ENCODE data around the gene C1GALT1. TPM values are rescaled to one million over a fixed set of nuclear protein-coding genes. Genes with fewer than 3 reads are reported as not detected.

C1GALT1 gene
- total RNA-seq, 1 experiment from 2014 or later, result 27.2 TPM

DNA sequence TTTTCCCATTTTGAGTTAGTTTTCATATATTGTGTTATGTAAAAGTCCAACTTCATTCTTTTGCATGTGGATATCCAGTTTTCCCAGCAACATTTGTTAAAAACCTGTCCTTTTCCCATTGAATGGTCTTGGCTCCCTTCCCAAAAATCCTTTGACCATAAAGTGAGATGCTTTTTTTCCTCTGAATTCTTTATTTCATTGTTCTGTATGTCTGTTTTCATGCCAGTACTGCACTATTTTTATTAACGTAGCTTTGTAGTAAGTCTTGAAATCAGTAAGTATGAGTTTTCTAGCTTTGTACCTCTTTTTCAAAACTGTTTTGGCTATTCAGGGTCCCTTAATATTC is 20.0 kb downstream of the C1GALT1 start:
- Histone ChIP-seq H3K4me3 (replicated peaks in 1 of 2; ENCODE audit: low read depth in 1 of 2, low read length in 2 of 2) (no peak overlapping the region), H3K9ac (ENCODE audit: low read length) (no peak overlapping the region), H2AFZ (ENCODE audit: low read depth, low read length, poor library complexity, severe bottlenecking) (no peak overlapping the region), H3K79me2 (ENCODE audit: insufficient read depth, low read length) (peaks cover 56% of the 10 kb centered on the region), H3K9me2 (ENCODE audit: insufficient read depth) (no peaks in the 10 kb centered on the region), H3K27ac (ENCODE audit: low read depth, low read length) (no peak overlapping the region), H3K36me3 (ENCODE audit: control insufficient read depth in 1 of 2, insufficient read depth in 2 of 2, low read length in 2 of 2) (no peaks in the 10 kb centered on the region), H4K20me1 (ENCODE audit: insufficient read depth) (no peaks in the 10 kb centered on the region), H3K4me2 (ENCODE audit: low read length) (no peak overlapping the region), H3K4me1 (ENCODE audit: control insufficient read depth in 1 of 2, insufficient read depth in 2 of 2, low read length in 2 of 2) (peaks cover 4 to 10% of the 10 kb centered on the region in 2 experiments; a peak in 1 of 4 replicates), H3K27me3 (ENCODE audit: insufficient read depth, low read length) (no peaks in the 10 kb centered on the region), H3K9me3 (ENCODE audit: control insufficient read depth in 1 of 2, insufficient read depth in 1 of 2, low read depth in 1 of 2, low read length in 2 of 2) (no peaks in the 10 kb centered on the region)
- ChIA-PET POLR2A (no interaction called here), RAD21 (ENCODE audit: low non-redundant PET in 1 of 2, low total read pairs in 2 of 2, uncharacterized antibody in 2 of 2, unreplicated experiment in 2 of 2) (no interaction called here), CTCF (no interaction called here)
- no peak for DNase-seq (ENCODE audit: low read depth, low spot score)
- BruUV-seq (replicated peaks), result no TSS peak
- TF ChIP-seq POLR2A (IDR thresholded peaks at IDR 0.05; ENCODE audit: borderline replicate concordance, extremely low read depth, insufficient read depth, insufficient read length) (no peak), CEBPB (IDR thresholded peaks at IDR 0.05; ENCODE audit: low read depth) (no peak), ELF1 (IDR thresholded peaks at IDR 0.05; ENCODE audit: borderline replicate concordance, low read depth) (no peak), SIN3A (IDR thresholded peaks at IDR 0.05; ENCODE audit: low read depth) (no peak), TCF7L2 (IDR thresholded peaks at IDR 0.05; ENCODE audit: borderline replicate concordance, extremely low read depth, insufficient read depth, insufficient read length) (no peak), SP1 (IDR thresholded peaks at IDR 0.05; ENCODE audit: low read depth) (no peak), YY1 (IDR thresholded peaks at IDR 0.05; ENCODE audit: extremely low read depth, insufficient replicate concordance, low read depth, low read length) (no peak), EZH2phosphoT487 (IDR thresholded peaks at IDR 0.05; ENCODE audit: borderline replicate concordance) (no peak), SRF (IDR thresholded peaks at IDR 0.05; ENCODE audit: low read depth) (no peak), CBX3 (IDR thresholded peaks at IDR 0.05; ENCODE audit: low read depth) (no peak), EGR1 (IDR thresholded peaks at IDR 0.05; ENCODE audit: low read depth) (no peak), JUND (IDR thresholded peaks at IDR 0.05) (no peak), RAD21 (IDR thresholded peaks at IDR 0.05; ENCODE audit: low read depth) (no peak)
- TF ChIP-seq, protein P1, sequence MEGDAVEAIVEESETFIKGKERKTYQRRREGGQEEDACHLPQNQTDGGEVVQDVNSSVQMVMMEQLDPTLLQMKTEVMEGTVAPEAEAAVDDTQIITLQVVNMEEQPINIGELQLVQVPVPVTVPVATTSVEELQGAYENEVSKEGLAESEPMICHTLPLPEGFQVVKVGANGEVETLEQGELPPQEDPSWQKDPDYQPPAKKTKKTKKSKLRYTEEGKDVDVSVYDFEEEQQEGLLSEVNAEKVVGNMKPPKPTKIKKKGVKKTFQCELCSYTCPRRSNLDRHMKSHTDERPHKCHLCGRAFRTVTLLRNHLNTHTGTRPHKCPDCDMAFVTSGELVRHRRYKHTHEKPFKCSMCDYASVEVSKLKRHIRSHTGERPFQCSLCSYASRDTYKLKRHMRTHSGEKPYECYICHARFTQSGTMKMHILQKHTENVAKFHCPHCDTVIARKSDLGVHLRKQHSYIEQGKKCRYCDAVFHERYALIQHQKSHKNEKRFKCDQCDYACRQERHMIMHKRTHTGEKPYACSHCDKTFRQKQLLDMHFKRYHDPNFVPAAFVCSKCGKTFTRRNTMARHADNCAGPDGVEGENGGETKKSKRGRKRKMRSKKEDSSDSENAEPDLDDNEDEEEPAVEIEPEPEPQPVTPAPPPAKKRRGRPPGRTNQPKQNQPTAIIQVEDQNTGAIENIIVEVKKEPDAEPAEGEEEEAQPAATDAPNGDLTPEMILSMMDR (IDR thresholded peaks at IDR 0.05 in 2 of 3, conservative IDR thresholded peaks at IDR 0.05 in 1 of 3; ENCODE audit: borderline replicate concordance in 1 of 3, insufficient read depth in 1 of 3, low read depth in 2 of 3, low read length in 2 of 3), result no peak
- TF ChIP-seq, protein P2, sequence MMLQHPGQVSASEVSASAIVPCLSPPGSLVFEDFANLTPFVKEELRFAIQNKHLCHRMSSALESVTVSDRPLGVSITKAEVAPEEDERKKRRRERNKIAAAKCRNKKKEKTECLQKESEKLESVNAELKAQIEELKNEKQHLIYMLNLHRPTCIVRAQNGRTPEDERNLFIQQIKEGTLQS (IDR thresholded peaks at IDR 0.05), result no peak
- TF ChIP-seq, protein P3, sequence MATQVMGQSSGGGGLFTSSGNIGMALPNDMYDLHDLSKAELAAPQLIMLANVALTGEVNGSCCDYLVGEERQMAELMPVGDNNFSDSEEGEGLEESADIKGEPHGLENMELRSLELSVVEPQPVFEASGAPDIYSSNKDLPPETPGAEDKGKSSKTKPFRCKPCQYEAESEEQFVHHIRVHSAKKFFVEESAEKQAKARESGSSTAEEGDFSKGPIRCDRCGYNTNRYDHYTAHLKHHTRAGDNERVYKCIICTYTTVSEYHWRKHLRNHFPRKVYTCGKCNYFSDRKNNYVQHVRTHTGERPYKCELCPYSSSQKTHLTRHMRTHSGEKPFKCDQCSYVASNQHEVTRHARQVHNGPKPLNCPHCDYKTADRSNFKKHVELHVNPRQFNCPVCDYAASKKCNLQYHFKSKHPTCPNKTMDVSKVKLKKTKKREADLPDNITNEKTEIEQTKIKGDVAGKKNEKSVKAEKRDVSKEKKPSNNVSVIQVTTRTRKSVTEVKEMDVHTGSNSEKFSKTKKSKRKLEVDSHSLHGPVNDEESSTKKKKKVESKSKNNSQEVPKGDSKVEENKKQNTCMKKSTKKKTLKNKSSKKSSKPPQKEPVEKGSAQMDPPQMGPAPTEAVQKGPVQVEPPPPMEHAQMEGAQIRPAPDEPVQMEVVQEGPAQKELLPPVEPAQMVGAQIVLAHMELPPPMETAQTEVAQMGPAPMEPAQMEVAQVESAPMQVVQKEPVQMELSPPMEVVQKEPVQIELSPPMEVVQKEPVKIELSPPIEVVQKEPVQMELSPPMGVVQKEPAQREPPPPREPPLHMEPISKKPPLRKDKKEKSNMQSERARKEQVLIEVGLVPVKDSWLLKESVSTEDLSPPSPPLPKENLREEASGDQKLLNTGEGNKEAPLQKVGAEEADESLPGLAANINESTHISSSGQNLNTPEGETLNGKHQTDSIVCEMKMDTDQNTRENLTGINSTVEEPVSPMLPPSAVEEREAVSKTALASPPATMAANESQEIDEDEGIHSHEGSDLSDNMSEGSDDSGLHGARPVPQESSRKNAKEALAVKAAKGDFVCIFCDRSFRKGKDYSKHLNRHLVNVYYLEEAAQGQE (IDR thresholded peaks at IDR 0.05; ENCODE audit: low read depth), result no peak
- TF ChIP-seq, protein P4, sequence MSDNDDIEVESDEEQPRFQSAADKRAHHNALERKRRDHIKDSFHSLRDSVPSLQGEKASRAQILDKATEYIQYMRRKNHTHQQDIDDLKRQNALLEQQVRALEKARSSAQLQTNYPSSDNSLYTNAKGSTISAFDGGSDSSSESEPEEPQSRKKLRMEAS (IDR thresholded peaks at IDR 0.05), result no peak
- intact Hi-C loops (cut with micrococcal nuclease), result no loop called here
- no peak for ATAC-seq

All from HCT116 (cell line).